Tibial artery (tissue), 4 donors: ENCODE results near the gene MYOG.
A peak's percentile ranks its signal among the peaks of the same experiment; 100 is the strongest.

Experiments
- DNase-seq, 2 donors: peaks; one replicate each; pipeline ENCODE4 v3.0.0-alpha.2; 2019
- H3K27ac ChIP-seq, 2 donors: fragments of 200-600 bp; sonication (generic) in 1 of 2; 1 replicate in 1 of 2; 2 replicates in 1 of 2; pipeline ENCODE4 v1.5.1; 2018 to 2019; ENCODE audit warnings: mild to moderate bottlenecking in 1 of 2
- H3K27me3 ChIP-seq, 2 donors: fragments of 200-600 bp; sonication (generic) in 1 of 2; one replicate each; pipeline versions ENCODE4 v1.5.1 to v1.6.0; 2016 to 2019
- H3K36me3 ChIP-seq, 3 donors: fragments of 200-600 bp; sonication (generic) in 2 of 3; one replicate each; pipeline ENCODE4 v1.5.1; 2016 to 2019; ENCODE audit warnings: mild to moderate bottlenecking in 2 of 3
- H3K4me1 ChIP-seq, 4 donors: fragments of 200-600 bp; sonication (generic) in 2 of 4; 1 replicate in 3 of 4; 2 replicates in 1 of 4; pipeline ENCODE4 v1.5.1; 2016 to 2019
- H3K4me3 ChIP-seq, 2 donors: fragments of 200-600 bp; sonication (generic) in 1 of 2; 1 replicate in 1 of 2; 2 replicates in 1 of 2; pipeline ENCODE4 v1.5.1; 2018 to 2019; ENCODE audit warnings: mild to moderate bottlenecking in 2 of 2
- H3K9me3 ChIP-seq, 3 donors: fragments of 200-600 bp; sonication (generic) in 1 of 3; one replicate each; pipeline ENCODE4 v1.5.1; 2016 to 2019
- intact Hi-C: fragments of 100-400 bp; cut with DNase I; formaldehyde crosslinking; loops from one replicate; pipeline ENCODE4 v1.15.0; 2023; ENCODE audit warnings: low total_unique reads
- TF ChIP-seq, protein P1 (sequence below), 2 experiments: fragments of 200-600 bp in 1 of 2; fragments of 450-650 bp in 1 of 2; IDR thresholded peaks; one replicate each; pipeline ENCODE4 v1.5.1; 2017 to 2019; ENCODE audit warnings: antibody characterized with exemption in 2 of 2, mild to moderate bottlenecking in 1 of 2, moderate library complexity in 1 of 2

Gene MYOG

GRCh38 chr1:203121186-203122015 is 35.6 kb upstream of the MYOG start:
- Histone ChIP-seq H3K4me1 (peaks cover 0 to 14% (median 7%) of the 10 kb centered on the region in 4 donors), H3K4me3 (no peak overlapping the region), H3K36me3 (no peaks in the 10 kb centered on the region), H3K9me3 (no peaks in the 10 kb centered on the region), H3K27ac (no peak overlapping the region), H3K27me3 (peaks cover 0 to 97% of the 10 kb centered on the region in 2 donors)
- TF ChIP-seq, protein P1, sequence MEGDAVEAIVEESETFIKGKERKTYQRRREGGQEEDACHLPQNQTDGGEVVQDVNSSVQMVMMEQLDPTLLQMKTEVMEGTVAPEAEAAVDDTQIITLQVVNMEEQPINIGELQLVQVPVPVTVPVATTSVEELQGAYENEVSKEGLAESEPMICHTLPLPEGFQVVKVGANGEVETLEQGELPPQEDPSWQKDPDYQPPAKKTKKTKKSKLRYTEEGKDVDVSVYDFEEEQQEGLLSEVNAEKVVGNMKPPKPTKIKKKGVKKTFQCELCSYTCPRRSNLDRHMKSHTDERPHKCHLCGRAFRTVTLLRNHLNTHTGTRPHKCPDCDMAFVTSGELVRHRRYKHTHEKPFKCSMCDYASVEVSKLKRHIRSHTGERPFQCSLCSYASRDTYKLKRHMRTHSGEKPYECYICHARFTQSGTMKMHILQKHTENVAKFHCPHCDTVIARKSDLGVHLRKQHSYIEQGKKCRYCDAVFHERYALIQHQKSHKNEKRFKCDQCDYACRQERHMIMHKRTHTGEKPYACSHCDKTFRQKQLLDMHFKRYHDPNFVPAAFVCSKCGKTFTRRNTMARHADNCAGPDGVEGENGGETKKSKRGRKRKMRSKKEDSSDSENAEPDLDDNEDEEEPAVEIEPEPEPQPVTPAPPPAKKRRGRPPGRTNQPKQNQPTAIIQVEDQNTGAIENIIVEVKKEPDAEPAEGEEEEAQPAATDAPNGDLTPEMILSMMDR (IDR thresholded peaks at IDR 0.05): no peak
- DNase-seq: peak in 1 of 2 donors; percentile 19
- intact Hi-C loops: no loop called here

DNA sequence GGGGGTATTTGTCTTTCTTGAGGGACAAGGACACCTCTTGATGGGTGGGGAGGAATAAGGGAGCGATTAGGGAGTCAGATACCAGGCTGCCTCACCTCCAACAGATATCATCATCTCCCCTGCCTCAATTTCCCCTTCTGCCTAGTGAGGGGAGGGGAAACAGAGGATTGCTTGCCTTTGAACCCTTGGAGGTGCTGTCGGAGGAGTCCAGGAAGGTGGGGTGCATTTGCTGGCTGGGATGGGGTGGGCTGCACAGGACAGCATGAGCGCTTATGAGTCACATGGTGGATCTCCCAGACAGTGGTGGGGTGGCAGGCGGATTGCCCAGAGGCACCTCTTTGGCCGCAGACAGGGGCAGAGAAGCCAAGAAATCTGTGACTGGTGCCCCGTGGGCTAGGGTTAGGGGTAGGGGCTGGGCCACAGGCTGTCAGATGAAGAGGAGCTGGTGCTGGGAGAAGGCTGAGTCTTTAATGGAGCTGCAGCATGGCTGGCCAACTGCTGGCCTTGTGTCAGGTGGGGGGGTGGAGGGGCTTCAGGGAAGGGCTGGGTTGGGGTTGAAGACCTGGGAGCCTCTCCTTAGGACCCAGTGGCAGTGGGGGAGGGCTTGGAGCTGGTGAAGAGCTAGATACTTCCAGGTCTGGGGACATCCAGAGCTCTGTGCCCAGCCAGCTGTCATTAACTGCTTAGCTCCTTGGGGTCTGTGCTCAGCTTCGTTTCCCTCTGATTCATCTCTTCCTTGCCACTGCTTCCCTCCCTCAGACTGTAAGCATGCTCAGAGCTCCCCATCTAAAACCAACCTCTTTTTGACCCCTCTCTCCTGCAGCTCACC is 34.7 kb upstream of the MYOG start:
- Histone ChIP-seq H3K4me1 (peaks cover 0 to 12% (median 5%) of the 10 kb centered on the region in 4 donors), H3K27me3 (peaks cover 0 to 98% of the 10 kb centered on the region in 2 donors), H3K27ac (no peak overlapping the region), H3K9me3 (no peaks in the 10 kb centered on the region), H3K4me3 (no peak overlapping the region), H3K36me3 (no peaks in the 10 kb centered on the region)
- DNase-seq: no peak
- TF ChIP-seq, protein P1 (IDR thresholded peaks at IDR 0.05): no peak
- intact Hi-C loops: no loop called here

DNA sequence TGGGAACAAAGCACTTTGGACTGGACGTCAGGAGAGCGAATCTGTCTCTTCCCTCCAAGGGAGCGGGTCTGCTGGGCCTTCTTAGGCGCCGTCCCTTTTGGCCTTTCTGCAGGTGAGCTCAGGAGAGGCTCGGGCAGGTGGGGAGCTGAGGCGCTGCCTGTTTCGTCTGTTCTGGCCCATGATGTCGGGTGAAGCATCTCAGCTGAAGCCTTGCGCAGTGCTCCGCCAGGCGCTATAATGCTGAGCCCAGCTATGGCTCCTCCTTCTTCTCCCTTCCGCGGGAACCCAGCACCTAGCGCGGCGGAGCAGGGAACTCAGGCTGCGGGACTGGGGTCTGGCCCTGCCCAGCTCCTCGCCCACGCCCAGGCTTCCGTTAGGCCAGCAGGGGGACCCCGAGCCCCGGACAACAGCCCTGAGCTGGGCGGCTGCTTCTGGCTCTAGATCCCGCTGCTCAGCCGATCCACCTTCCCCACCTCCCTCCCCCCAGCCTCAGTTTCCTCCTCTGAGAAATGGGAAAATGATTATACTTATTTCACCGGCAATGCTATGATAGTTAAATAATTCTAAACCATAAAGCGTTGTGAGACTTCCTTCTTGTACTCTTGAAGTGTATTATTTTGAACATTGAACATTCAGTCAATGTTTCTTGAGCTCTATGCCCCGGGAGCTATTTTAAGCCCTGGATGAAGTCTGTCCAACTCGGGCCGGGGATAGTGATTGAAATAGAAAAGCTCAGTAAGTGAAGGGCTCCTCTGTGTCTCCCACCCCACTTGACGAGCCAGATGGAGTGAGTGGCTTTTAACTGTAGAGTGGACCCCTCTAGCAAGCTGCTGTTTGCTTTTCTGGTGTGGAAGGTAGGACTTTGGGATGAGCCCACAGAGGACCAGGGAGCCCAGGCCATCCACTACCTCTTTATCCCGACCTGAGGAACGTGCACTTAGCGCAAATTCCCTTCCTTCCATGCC is 32.1 kb upstream of the MYOG start:
- DNase-seq: peak; percentile 61 to 77
- H3K27ac ChIP-seq: no peak overlapping the region
- H3K4me1 ChIP-seq: peaks cover 0 to 12% (median 5%) of the 10 kb centered on the region in 4 donors
- intact Hi-C loops: loop anchor here (5.0 kb wide), 1 partner anchor 99 kb away; no protein-coding TSS in a partner anchor
- no peaks in the 10 kb centered on the region for H3K9me3 ChIP-seq
- peaks cover 0 to 71% of the 10 kb centered on the region in 2 donors for H3K27me3 ChIP-seq
- TF ChIP-seq, protein P1 (IDR thresholded peaks at IDR 0.05): peak; percentile 70 to 71
- H3K36me3 ChIP-seq: no peaks in the 10 kb centered on the region
- no peak overlapping the region for H3K4me3 ChIP-seq

DNA sequence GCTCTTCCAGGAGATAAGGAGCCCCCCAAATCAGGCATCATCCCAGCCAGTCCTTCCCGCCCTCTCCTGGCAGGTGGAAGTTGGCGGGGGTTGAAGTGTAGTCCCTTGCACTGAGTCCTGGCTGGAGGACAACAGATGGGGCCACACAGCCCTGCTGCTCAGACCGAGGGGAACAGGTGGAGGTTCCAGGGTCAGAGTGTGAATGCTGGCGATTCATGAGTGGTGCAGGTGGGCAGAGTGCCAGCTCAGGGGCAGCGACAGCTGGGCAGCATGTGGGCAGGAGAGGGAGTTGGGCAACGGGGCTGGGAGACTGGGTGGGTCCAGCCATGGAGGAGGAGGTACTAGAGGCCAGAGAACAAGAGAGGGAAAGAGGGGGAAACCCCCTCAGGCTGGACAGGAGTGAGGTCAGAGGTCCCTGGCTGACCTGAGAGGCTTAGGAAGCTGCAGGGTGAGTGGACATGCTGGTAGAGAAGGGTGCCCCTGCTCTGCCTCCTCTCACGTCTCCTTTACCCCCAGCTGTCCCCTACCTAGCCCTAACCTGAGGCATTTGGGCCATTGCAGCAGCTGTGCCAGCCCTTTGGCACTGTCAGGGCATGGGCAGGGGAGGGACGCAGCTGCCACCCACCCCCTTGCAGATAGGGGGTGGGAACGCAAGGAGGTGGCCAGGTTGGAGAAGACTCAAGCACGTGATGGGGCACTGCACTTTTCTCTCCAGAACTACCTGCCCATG is 30.4 kb upstream of the MYOG start:
- Histone ChIP-seq H3K27ac (no peak overlapping the region), H3K27me3 (peaks cover 0 to 55% of the 10 kb centered on the region in 2 donors), H3K4me3 (no peak overlapping the region), H3K4me1 (peaks cover 0 to 12% (median 5%) of the 10 kb centered on the region in 4 donors), H3K36me3 (no peaks in the 10 kb centered on the region), H3K9me3 (no peaks in the 10 kb centered on the region)
- TF ChIP-seq, protein P1 (IDR thresholded peaks at IDR 0.05): no peak
- no peak for DNase-seq
- intact Hi-C loops: loop anchor here (5.0 kb wide), 1 partner anchor 101 kb away; no protein-coding TSS in a partner anchor
